GM18499 (cell line): ENCODE results near the gene DOK3.

Experiments used
- ATAC-seq: cut with Tn5 transposase; IDR thresholded peaks from one replicate; pipeline ENCODE4 v1.9.1; 2021; ENCODE audit warnings: moderate number of reproducible peaks; ENCODE audit not compliant: insufficient read depth, unreplicated experiment

DOK3 gene

DNA sequence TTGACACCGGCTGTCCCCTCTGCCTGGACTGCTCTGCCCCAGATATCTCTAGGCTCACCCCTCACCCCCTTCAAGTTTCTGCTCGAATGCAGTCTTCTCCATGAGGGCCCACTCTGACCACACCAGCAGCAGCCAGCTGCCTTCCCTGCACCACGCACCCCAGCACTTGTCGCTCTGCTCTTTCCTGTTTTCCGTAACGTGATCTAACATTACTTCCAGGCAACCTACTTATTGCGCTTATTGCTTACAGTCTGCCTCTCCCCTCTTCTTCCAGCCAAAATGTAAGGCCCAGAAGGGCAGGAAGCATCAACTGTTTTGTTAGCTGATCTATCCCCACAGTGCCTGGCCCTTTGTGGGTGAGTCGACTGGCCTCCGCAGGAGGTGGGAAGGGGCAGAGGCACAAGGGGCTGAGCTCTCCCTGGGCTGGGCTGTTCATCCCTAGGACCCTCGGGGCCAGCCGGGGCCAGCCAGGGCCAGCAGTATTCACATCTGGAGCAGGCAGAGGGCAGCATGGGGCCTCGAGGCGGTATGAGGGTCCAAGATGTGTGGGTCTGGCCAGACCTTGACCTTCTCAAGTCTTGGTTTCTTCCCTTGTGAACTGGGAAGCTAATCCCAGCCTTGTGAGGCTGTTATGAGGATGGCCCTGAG lies 24.6 kb downstream of the DOK3 start:
- no peak for ATAC-seq

DNA sequence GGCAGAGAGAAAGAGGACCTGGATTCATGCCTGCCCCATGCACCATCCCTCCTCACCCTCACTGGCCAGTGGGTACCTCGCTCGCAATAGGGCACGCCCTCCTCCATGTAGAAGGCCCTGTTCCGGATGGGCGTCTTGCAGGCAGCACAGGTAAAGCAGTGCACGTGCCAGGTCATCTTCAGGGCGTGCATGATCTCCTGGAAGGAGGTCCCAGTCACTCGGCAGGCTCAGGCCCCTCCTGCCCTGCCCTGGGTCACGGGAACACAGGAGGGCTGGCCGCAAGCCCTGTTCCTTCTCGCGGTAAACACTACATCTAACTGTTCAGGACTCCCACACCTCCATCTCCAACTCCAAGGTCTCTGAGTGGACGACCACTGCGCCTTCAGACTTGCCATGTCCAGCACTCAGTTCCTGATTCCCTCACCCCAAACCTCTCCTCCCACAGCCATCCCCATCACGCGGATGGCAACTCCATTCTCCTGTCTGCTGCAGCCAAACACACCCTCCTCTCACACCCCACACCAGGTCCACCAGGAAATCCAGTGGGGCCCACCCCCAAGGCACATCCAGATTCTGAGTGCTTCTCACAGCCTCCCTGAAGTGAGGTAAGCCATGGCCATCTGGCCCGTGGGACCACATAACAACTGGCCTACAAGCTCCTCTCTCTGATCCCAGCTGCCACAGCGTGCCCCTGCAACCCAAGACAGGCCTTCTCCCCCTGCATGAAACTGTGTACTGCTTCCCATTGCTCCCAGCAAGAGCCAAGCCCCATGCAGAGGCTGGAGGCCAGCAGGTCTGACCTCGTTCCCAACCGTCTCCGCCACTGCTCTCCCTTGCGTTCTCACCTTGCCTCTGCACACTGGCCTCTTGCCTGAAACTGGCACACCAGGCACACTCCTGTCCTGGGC lies 25.4 kb downstream of the DOK3 start:
- ATAC-seq: no peak

DNA sequence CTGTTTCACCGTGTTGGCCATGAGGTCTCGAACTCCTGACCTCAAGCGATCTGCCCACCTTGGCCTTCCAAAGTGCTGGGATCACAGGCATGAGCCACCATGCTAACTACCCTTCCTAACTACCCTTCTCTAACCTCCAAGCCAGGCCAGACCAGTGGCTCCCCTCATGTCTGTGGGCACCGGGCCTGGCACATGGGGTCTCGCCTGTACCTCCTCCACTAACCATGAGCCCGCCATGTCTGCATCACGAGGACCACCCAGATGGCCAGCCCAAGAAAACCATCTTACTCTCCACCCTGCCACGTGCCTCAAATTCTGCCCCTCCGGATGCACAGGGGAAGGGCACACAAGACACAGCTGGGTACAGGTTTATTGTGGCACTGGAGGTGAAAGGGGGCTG lies 26.6 kb downstream of the DOK3 start:
- ATAC-seq: no peak

DNA sequence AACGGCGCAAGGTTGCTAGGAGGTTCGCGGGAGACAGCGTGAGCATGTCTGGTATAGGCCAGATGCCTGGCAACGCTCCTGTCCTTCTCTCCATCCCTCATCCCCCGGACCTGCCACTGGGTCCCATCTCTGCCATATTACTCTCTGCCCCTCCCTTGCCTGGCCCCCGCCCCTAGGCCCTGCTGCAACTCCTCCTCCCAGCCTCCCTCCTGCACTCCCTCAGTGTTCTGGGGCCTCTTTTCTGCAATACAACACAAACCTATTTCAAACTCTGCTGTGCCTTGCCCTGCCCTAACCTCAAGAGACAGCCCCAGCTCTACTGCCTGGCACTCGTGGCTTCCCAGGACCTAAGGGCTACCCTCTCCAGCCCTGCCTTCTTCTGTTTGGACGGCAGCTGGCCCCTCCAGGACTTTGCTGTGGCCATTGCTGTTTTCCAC lies 27.2 kb downstream of the DOK3 start:
- ATAC-seq: no peak

DNA sequence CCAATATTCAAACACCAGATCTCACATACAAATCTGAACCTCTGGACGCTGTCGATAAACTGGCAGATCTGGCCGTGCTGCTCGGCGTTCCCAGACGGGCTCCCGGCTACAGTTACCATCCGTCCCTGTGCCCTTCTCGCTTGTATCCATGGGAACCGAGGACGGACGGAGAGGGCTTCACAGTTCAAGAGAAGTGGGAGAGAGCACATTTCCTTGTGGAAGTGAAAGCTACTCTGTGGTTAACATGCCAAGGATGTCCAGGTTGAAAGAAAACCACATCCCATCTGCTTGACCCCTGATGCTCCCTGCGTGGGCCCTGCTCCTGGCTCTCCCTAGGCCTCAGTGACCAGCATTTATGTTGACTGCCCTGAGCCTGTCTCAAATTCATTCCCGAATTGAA lies 29.9 kb downstream of the DOK3 start:
- ATAC-seq: no peak

DNA sequence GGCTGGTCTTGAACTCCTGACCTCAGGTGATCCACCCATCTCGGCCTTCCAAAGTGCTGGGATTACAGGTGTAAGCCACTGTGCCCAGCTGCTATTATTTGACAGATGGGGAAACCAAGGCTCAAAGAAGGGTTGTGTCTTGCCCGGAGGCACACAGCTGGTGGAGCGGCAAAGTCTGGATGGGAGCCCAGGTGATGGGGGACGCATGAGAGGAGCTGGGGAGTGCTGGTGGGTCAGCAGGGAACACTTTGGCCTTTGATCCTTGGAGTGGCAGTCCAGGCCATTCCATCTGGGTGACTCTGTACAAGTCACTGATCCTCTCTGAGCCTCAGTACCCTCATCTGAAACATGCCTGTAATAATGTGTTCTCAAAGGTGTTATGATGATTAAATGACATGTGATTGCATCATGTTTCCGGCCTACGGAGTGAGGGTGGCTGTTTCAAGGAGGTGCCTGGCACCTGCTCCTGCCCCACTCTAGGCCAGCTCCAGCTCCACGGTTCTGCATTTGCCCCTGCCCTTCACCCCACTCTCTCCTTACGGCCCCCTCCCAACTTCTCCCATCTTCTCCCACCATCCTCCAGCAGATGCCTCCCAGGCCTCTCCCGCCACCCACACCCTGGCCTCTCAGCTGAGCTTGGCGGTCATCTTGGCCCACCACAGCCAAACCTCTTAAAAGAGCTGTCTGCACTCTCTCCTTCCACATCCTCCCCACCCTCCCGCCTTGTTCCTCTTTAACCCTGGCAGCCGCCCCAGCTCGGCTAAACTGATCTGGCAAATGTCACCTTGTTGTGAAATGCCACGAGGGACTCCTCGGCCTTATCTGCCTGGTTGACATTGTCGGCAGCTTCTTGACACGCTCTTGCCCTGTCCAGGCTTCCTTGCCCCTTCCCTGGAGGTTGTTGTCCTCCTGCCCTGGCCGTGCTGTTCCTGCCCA lies 30.6 kb downstream of the DOK3 start:
- ATAC-seq: no peak

DNA sequence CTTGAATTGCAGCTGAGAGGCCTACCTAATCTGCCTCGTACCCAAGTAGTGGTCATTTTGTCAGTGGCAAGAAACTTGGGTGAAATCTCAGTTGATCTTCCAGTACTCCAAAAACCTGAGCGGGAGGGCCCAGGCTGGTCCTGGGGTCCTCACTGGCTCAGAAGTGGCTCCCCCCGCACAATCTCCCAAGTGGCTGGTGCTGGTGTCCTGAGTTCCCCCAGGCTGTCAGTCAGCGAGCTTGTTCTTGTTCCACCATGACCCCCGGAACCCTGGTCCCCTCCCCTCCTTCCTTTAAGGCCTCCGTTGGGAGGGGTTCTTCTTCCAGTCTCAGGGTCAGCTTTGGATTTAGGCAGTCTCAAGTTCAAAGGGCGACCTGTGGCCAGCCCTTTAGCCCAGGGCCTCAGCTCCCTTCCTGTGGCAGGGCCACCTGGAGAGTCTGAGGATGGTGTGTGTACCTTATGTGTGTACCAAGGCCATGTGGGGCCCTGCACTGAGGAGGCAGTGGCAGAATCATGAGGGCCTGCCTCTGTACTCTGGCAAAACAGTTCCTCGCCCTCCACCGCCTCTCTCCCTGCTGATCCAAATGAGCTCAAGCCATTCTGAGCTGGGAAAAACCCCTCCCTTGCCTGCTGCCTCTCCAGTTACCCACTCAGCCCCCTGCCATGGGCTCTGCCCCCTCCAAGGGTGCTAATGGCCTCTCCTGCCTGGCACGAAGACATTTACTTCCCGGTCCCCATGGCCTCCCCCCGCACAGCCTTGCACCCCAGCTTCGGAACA lies 31.7 kb downstream of the DOK3 start:
- ATAC-seq: no peak

DNA sequence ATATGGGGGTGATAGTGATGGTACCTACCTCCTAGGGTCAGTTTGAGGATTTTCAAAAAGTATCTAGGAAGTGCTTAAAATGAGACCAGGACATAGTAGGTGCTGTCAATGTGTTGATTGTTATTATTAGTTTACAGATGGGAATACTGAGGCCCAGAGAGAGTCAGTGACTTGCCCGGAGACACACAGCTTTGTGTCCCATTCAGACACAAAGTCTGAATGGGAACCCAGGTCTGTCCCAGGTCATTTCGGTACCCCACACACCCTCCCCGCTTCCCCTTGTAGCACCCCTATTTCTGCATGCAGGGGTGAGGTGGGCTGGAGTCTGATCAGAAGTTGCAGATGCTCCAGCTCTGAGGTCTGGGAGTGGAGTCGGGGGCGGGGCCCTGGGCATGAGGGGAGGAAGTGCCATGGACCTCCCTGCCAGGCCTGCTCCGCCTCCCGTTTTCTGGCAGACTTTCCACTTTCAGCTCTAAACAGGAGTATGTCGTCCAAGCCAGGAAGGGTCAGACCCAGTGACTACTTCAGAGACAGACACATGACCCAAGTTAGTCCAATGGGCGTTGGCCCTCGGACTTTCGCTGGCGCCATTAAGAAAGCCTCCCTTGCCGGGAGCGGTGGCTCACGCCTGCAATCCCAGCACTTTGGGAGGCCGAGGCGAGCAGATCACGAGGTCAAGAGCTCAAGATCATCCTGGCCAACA lies 32.9 kb downstream of the DOK3 start:
- no peak for ATAC-seq

DNA sequence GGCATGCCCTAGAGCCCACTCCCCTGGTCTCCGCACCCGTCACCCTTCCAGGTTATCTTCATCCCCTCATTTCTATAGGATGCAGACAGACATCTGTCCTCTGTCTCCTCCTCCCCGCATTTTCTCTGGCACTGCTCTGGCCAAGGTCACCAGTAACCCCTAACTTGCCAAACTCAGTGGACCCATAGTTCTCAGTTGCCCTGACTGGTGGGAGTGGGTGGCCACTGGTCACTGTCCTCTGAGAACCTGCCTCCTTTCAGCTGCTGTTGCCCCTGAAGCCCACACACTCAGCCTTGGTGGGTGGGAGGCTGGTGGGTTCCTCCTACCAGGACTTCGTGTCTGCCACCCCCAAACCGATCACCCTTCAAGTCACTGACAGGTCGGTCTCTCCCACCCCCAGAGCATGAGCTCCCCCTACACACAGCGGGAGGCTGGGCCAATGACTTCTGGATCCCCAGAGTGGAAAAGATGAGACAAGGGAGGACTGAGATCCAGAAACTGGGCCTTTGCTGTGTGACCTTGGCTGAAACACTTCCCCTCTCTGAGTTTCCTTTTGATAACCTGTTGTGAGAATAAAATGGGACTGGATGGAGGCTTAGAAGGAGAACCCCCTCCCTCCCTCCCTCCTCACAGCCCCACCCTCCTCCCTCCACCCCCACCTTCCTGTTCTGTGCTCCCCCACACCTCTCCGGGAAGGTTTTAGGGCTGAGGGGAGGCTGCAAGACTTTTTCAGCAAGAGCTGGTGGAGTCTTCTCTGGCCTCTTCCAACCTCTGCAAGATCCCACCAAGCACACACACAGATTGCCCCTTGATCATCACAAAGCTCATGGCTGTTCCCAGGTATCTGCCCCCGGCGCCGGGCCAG lies 33.8 kb downstream of the DOK3 start:
- no peak for ATAC-seq

DNA sequence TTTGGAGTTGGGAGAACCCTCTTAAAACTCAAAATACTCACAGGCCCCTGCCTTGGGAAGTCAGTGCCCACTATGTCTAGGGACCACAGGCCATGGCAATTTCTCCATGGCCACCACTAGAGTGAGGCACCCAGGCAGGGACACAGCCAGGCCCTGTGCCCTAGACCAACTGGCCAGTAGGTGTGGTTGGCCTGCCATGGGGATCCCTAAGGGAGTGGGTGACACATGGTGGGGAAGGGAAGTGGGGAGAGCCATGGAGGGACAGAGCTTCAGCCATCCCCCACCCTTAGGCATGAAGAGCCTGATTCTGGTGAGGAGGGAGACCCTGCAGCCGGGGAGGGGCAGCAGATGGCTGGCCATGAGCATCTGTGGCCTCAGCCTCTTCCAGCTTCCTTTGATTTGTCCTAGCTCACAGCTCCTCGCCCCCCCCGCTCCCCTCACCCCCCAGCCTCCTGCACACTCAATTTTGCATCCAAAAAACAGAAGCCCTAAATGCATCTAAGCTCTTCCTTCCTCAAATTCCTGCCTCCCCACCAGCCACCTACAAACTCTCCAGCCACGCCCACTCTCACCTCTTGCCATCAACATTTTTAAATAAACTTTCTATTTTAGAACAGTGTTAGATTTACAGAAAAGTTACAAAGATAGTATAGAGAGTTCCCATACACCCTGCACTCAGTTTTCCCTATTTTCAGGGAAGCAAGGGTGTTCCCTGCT lies 34.6 kb downstream of the DOK3 start:
- ATAC-seq: no peak

DNA sequence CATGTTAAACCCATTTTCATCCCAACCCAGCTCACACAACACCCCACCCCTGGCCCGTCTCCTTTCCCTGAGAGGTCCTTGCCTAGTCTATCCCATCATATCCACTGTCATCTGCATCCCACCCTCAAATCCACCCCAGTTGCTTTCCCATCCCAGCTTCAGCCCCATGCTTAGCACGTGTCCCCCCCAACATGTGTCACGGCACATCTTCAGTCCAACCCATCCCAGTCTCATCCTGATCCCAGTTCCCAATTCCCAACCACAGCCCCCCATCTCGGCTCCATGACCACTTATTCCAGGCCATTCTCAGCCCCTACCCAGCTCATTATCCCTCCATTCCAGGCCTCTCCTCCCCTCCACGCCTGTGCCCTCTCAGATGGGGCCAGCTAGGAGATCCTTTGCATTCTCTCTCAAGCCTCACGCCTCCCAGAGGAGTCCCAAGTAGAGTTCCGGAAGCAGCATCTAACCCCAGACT lies 35.6 kb downstream of the DOK3 start:
- no peak for ATAC-seq

DNA sequence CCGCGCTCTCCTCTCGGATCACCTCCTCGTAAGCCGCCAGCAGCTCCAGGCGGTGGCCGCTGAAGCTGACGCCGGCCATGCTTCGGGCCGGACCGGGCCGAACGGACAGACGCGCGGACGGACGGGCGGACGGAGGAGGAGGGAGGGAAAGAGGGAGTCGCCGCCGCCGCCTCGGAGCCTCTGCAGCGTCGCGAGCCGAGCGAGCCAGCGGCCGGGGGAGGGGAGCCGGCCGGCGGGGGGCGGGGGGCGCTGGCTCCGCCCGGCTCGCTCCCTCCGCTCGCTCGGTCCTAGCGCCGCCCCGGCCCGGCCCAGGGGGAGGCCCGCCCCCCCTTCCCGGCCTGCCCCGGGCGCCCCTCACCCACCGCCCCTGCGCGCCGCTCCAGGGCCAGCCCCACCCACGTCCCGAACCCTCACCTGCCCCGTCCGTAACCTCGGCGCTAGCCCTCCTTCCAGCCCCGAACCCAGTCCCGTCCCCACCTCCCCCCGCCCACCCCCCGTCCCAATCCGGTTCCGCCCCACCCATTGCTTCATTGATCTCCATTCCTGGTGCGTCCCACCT lies 36.1 kb downstream of the DOK3 start, which contains the start of gene DBN1:
Gene DBN1 (minus strand): TSS at position 192 of the 559 bp plus-strand sequence. CDS start 113 bp downstream, at position 79.
- ATAC-seq: no peak

DNA sequence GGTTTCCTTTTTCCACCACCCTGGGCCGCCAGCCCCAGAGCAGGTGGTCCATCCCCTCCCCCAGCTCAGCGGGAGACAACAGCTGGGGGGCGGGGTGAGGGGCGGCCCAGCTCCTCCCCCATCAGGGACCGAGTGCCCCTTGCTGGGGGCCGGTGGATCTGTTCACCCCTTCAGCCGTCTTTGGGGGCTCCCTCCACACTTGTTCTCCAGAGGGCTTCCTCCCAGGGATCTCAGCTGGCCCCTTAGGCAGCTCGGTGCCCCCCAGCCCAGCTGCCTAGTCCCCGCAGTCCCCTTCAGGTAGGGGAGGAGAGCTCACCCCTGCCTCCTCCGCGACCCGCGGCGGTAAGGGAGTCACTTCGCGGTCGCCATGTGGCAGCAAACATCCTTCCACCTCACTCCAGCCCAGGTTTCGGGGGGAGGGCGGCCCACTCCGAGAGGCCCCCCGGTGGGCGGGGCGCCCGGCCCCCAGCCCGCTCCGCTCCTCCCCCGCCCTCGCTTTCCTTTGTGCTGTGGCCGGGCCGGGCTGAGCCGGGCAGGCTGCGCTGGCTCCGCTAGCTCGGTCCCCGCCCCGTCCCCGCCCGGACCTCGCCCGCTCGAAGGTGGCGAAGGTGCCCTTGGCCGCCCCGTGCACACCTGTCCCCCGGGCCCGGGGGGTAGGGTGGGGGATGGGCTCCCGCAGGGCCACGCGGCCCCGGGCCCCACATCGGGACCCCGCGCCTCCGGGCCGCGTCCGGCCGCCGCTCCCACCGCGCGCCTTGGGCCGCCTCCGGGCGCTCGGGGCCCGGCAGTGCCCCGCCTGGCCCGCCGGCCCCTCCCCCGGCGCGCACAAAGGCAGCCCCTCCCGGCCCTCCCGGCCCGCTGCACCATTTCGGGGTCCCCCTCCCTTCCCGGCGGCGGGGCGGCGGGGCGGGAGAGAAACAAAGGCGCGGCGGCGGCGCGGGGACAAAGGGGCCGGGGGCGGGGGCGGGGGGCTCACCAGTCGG lies 36.9 kb downstream of the DOK3 start:
- no peak for ATAC-seq

DNA sequence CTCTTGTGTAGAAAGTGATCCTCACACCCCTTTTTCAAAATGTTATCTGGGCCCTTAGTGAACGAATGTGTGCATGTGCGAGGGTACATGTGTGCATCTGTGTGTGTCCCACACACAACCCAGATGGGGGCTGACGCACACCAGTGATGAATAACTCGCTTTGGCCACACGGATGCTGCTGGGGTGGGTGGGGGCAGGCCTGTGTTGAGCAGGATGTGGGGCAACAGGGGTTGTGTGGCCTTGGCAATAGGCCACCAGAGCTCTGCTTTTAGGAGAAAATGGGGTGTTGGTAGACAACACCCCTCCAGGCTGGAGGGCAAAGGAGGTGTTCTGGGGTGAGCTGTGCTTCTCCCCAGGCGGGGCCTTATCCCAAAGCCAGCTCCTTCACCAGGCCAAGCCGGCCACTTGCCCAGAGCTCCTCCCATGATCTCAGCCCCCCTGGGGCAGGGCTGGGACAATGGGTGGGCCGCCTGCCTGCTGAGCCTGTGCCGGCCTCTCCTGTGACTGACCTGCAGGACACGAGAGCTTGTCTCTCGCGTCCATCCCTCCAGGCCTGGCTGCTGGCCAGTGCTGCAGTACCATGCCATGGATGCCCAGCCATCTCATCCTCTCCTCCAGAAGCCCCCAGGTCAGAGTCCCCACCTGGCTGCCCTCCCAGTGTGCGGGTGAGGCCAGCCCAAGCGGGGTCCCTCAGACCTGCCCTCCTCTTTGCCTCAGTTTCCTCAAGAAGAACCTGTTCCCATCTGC lies 37.8 kb downstream of the DOK3 start:
- ATAC-seq: no peak

DNA sequence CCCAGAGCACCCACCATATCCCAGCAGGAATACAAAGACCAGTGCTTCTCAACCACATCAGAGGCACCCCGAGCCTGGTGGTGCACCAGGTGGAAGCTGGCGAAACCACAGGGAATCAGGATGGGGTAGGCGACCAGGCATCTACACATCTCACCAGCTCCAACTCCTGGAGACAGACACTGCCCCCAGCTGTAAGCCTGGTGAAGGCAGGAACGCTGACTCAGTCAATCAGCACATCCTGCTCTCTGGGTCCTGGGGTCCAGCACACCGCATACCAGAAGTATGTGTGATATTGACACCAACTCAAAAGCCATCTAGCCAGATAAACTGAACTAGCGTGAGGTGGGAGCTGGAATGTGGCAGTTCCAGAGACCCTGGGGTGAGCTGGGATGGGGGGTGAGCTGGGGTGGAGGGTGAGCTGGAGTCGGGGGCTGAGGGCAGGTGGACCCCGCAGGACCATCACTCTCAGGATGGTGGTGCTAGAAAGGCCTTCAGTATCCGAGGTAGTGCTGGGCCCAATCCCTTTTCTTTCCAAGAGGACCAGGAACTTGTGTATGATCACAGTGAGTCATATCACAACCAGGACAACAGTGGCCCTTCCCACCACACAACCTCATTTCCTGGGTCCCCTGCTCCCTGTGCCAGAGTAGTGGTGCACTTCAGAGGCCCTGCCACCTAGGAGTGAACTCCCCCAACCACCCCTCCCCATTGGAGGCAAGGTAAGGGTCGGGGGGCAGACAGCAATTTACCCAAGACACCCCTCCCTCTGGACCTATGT lies 38.7 kb downstream of the DOK3 start:
- no peak for ATAC-seq
